Eye (tissue), 1 donor: ENCODE results near the gene SPSB3.

Experiments used
- DNase-seq: peaks from one replicate; pipeline ENCODE4 v3.0.0-alpha.2; 2015

Gene SPSB3

DNA sequence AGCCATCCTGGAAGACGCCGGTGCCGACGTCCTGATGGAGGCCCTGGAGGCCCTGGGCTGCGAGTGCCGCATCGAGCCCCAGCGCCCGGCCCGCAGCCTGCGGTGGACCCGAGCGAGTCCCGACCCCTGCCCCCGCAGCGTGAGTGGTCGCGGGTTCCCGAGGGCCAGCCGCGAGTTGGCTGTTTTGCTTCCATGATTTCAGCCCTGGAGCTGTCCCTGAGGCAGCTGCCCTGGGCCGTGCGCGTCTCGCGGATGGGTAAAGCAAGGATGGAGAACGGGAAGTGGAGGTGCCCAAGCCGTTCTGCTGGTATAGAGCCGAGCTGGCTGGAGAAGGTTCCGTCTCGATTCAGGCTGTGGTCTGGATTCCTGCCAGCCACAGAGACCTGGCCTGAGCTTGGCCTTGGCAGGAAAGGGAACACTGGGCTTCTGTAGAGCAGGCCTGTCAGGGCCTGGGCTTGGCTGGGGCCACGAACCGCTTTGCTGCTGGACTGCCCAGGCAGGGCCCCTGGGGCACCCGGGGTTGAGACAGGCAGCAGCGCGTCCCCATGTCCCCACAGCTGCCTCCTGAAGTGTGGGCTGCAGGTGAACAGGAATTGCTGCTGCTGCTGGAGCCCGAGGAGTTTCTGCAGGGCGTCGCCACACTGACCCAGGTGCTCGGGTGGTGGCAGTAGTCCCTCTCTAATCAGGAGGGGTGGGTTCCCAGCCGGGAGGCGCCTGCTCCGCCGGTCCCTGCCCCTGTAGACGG is 8.5 kb downstream of the SPSB3 start:
- DNase-seq = no peak

DNA sequence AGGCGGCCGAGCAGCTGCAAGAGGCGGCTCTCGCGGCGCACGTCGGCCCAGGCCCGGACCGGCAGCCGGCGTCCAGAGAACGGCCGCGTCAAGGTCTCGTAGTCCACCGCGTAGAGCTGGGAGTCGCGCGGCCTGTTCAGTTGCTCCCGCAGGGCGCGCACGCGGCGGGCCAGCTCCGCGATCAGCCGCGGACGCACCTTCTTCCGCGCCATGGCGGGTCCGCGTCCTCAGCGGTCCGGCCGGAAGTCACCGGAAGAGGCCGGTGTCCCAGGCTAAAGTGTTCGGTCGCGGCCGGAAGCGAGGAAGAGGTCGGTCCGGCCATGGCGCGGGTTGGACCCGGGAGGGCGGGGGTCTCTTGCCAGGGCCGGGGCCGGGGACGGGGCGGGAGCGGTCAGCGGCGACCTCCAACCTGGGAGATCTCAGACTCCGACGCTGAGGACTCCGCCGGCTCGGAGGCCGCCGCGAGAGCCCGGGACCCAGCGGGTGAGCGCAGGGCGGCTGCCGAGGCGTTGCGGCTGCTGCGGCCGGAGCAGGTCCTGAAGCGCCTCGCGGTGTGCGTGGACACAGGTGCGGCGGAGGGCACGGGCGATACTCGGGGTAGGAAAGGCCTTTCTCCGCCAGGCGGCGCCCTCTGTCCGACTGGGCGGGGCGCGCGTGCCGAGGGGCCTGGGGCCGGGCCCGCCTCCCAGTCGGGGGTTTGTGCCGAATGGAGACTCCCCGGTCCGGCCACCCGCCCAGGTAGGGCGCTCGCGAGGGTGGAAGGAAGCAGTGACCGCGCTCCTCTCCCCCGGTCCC is 9.3 kb downstream of the SPSB3 start, which contains the start of gene MRPS34:
Gene MRPS34, minus strand, starts transcription at position 227 of the 795 bp plus-strand sequence. Its CDS starts 15 bp downstream, at position 212.
- peak; percentile 95 for DNase-seq

DNA sequence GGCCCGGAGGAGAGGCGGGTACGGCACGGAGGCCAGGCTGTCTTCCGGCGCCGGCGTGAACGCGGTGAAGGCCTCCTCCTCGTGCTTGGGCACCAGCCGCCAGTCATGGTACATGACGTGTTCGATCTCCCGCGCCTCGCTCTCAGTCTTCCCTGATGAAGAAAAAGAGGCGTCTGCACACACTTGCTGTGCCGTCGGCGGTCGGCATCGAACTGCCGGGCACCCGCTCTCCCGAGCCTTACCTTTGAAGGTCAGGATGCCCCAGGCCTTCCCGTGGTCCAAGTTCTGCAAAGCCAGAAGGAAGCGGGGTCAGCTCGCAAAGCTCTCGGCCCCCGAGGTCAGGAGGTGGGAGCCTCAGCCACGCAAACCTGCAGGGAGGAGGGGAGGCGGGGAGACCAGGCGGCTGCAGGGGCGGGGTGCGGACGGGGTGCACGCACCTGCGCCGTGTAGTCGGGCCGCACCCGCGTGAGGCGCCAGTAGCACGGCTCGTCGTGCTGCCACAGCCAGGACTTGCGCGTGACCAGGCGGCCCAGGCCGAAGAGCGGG is 9.9 kb downstream of the SPSB3 start, which contains the start of gene EME2:
Gene EME2, plus strand, starts transcription at position 449 of the 546 bp plus-strand sequence. CDS start 418 bp downstream, outside the sequence.
- DNase-seq = peak; percentile 46

DNA sequence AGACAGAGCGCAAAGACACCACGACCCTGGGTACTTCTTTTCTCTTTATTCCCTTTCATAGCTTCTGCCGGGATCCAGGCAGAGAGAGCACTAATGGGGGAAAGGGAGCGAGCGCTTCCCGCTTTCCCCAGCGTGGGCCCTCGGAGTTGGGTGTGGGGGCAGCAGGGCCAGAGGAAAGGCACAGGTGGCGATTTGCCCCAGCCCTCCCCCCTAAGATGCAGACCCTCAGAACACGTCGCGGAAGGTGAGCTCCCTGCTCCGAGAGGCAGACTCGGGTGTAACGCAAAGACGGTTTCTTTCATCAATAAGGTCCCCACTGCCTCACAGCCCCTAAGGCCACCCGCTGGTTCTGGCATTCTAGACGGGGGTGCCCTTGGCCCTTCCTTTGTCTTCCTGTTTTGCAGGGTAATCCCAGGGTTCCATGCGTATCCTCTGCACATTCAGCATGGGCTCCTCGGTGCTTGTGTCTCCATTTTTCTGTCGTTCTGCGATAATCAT is 10.5 kb downstream of the SPSB3 start:
- DNase-seq = peak; percentile 43

DNA sequence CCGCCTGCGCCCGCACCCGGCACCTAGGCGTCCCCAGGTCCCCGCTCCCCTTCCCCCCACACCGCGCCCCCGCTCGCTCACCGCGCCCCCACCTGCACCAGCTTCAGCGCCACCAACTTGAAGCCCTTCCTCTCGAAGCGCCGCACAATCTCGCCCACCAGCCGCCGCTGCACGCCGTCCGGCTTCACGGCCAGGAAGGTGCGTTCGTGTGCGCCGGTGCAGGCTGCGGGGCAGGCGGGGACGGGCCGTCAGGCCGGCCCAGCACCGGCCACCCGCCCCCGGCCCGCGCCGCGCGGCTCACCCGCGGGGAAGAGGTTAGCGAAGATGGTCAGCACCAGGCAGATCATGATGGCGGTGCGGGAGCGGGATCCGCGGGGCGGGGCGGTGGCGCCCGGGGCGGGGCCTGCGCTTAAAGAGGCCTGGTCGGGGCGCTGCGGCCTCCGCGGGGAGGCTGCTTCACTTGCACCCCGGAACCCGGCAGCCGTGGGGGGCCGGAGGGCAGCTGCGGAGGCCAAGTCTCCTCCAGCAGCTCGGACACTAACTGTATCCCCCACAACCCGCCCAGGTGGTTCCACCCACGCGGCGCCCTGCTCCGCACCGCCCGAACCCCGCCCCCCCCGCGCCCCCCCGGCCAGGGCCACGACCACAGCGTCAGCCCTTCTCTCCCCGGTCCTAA is 11.0 kb downstream of the SPSB3 start, which contains the start of gene NME3:
Gene NME3, minus strand, starts transcription at position 356 of the 676 bp plus-strand sequence. Its CDS starts 9 bp downstream, at position 347.
- peak; percentile 82 for DNase-seq

DNA sequence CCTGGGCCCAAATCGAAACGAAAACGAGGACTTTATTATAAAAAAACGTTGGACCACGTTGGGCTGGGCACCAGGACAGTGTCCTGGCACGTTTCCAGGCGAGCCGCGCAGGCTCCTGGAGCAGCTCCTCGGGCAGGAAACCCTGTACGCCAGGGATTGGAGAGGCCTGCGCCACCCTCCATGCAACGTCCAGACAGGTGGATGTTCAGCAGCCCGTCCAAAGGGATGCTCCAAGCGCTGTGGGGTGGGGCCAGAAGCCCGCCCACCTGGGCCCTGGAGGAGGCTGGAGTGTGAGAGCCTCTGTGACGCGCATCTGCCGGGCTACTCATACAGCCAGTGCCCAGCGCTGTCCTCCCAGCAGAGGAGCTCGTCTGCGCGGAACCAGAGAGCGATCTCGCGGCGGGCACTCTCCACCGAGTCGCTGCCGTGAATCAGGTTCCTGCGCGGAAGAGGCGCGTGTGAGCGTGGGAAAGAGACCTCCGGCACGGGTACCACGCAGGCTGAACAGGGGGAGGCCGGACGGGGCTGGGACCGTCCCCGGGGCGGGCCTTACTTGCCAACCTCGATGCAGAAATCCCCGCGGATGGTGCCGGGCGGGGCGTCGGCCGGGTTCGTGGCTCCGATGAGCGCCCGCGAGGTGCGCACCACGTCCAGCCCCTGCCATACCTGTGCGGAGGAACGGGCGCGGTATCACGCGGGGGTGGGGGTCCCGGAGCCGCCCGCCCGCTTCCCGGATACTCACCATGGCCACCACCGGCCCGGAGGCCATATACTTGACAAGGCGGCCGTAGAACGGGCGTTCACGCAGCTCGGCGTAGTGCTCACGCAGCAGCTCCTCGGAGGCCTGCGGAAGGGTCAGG is 11.8 kb downstream of the SPSB3 start:
- peak; percentile 56 for DNase-seq

DNA sequence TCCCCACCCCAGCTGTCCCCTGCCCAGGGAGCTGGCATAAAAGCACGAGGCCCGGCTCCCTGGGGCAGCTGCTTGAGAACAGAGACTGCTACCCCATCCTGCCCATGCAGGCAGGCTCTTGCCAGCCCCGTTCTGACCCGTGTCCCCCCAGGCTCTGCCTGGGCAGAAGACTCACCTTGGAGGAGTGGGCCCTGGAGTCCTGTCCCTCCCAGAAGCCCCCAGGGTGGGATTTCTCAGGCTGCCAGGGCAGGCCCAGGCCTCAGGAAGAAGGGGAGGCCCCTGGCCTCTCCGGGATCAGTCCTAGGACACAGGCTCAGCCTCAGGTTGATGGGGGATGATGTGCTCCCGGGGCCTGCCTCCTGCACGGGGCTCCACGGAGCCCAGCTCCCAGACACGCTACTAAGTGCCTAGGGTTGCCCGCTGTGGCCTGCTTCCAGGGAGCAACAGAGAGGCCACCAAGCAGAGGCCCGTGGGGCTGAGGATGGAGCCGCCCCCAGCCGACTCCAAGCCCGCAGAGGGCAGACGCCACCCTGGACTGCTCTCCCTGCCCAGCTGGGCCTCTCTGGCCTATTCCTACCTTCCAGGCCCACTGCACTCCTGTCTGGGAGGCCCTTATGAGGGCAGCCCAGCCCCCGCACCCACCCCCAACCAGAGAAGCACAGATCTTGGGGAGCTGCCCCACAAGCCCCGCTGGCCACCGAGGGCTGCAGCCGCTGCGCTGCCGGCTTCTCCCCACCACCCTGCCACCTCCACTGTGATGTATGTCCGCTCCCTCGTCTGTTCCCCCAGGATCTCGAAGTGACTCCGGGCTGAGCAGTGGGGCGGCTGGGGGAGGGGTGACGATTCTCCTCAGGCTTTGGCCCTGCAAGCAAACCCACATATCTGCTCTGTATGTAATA is 12.7 kb downstream of the SPSB3 start:
- DNase-seq = no peak

DNA sequence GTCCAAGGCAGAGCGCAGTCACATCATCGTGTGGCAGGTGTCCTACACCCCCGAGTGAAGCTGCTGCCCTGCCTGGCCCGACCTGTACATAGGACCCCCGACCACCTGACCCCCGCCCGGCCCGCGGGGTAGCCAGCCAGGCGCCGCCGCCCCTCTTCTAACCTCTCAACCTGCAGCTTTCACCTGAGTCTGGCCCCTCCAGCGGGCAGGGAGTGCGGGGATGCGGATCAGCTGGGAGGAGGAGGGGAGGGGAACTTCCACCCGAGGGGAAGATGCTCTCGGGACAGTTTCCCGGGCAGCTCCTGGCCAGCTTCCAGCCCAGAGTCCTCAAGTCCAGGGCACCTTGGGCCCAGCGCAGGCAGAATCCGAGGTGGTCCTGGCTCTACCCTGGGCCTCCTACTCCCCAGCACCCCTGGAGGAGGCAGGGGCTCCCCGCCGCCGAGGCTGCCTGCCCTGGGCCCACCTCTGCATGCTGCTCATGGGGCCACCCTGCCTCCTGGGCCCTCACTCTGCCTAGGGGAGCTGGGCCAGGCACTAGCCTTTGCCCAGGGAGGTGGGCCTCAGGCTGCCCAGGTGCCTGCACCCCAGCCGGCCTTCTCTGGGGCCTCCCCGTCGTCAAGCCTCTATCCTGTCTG is 13.5 kb downstream of the SPSB3 start:
- no peak for DNase-seq

DNA sequence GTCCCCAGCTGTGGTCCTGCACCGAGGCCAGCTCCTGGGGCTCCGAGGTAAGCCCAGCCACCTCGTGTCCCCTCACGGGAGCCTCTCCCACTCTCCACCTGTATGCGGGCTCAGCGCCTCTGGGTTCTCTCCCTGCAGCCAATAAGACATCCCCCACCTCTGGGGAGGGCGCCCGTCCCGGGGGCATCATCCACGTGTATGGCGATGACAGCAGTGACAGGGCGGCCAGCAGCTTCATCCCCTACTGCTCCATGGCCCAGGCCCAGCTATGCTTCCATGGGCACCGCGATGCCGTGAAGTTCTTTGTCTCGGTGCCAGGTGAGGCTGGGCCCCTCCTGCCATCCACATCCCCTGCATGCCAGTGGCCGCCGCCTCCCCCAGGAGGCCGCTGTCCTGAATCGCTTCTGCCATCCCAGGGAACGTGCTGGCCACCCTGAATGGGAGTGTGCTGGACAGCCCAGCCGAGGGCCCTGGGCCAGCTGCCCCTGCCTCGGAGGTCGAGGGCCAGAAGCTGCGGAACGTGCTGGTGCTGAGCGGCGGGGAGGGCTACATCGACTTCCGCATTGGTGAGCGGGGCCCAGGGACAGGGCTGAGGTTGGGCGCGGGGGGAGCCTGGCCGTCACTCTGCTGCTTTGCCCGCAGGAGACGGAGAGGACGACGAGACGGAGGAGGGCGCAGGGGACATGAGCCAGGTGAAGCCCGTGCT is 14.2 kb downstream of the SPSB3 start:
- DNase-seq = no peak

DNA sequence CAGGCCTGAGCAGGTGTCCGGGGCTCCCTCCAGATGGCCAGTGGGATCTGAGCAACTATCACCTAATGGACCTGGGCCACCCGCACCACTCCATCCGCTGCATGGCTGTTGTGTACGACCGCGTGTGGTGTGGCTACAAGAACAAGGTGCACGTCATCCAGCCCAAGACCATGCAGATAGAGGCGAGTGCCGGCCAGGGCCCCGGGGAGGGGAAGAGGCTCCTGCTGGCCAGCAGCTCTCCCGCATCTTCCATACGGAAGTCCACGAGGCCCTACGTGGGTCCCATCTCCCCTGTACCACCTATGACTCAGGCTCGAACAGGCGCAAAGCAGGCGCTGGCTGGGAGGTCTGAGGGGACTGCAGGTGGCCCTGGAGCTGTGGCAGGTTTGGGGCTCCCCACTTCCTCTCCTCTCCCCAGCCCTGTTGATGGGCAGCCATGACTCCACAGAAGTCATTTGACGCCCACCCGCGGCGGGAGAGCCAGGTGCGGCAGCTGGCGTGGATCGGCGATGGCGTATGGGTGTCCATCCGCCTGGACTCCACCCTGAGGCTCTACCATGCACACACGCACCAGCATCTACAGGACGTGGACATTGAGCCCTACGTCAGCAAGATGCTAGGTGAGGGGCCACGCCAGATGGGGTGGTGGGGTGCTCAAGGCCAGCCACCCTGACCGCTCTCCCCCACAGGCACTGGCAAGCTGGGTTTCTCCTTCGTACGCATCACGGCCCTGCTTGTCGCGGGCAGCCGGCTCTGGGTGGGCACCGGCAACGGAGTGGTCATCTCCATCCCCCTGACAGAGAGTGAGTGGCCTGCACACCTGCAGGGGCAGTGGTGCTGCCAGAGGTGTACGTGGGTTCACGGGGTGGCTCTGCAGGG is 15.0 kb downstream of the SPSB3 start:
- no peak for DNase-seq

DNA sequence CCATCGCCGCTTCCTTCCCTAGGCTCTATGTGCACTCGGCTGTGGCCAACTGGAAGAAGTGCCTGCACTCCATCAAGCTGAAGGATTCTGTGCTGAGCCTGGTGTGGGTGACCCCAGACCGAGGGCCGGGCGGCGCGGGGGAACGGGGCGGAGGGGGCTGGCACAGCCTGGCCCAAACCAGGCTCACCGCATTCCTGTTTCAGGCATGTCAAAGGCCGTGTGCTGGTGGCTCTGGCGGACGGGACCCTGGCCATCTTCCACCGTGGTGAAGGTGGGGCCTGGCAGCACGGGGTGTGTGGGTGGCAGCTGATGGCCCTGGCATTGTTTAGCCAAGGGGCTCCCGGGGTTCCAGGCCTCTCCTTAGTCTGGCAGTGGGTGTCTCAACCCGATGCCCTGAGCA is 15.7 kb downstream of the SPSB3 start:
- DNase-seq = no peak

DNA sequence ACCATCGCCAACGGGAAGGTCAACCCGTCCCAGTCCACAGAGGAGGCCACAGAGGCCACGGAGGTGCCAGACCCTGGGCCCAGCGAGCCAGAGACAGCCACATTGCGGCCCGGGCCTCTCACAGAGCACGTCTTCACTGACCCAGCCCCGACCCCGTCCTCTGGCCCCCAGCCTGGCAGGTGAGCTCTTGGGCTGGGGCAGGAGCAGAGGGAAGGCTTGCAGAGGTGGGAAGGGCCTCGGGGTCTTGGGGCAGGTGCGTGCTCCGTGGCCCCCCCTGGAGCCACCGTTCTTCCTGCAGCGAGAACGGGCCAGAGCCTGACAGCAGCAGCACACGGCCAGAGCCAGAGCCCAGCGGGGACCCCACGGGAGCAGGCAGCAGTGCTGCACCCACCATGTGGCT is 16.1 kb downstream of the SPSB3 start:
- DNase-seq = no peak

DNA sequence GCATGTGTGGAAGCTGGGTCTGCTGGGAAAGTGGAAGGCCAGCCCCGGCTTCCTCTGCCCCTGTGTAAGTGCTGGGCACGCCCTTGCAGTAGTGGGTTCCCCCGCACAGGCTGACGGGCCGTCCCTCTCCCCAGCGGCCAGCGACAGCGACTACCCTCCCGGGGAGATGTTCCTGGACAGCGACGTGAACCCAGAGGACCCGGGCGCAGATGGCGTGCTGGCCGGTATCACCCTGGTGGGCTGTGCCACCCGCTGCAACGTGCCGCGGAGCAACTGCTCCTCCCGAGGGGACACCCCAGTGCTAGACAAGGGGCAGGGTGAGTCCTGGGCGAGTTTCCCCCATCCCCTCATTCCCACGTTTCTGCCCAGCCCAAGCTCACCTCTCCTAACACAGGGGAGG is 16.5 kb downstream of the SPSB3 start:
- DNase-seq = no peak

DNA sequence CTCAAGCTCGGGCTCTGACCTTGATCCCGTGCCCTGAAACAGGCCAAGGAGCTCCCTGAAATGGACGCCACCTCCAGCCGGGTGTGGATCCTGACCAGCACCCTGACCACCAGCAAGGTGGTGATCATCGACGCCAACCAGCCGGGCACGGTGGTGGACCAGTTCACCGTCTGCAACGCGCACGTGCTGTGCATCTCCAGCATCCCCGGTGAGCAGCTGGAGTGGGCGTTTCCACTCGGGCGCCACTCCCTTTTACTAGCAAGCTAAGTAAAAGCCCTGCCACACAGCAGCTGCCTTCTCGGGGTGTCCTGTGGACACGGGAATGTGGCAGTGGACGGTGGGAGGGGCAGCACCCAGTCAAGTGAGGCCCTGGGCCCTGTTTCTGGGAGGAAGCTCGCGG is 17.4 kb downstream of the SPSB3 start:
- no peak for DNase-seq

DNA sequence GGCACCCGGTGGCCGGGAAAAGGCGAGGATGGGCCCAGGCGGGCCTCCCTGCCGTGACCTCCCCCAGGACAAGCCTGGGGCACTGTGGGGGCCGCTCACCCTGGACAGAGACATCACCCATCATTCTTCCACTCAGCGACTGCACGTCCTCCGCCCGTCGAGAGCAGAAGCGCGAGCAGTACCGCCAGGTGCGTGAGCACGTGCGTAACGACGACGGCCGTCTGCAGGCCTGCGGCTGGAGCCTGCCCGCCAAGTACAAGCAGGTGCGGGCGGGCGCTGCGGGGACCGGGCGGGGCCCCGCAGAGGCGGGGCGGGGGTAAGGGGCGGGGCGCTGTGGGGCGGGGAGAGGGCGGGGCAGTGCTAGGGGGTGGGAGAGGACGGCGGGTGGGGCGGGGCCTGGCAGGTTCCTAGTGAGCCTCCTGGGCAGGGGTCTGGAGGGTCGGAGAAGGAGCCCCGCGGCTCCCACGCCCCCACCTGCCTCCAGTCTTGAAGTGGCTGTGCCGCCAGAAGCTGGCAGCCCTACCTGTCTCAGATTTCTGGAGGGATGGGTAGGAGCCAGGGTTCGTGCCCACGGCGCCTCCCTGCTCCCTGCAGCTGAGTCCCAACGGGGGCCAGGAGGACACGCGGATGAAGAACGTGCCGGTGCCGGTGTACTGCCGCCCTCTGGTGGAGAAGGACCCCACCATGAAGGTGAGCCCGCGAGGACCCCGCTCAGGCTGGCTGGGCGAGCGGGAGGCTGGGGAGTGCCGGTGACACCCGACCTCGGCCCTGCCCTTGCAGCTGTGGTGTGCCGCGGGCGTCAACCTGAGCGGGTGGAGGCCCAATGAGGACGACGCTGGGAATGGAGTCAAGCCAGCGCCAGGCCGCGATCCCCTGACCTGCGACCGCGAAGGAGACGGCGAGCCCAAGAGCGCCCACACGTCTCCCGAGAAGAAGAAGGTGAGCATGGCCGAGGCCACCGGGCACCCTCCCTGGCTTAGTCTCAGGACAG is 18.6 kb downstream of the SPSB3 start:
- peak; percentile 78 for DNase-seq

DNA sequence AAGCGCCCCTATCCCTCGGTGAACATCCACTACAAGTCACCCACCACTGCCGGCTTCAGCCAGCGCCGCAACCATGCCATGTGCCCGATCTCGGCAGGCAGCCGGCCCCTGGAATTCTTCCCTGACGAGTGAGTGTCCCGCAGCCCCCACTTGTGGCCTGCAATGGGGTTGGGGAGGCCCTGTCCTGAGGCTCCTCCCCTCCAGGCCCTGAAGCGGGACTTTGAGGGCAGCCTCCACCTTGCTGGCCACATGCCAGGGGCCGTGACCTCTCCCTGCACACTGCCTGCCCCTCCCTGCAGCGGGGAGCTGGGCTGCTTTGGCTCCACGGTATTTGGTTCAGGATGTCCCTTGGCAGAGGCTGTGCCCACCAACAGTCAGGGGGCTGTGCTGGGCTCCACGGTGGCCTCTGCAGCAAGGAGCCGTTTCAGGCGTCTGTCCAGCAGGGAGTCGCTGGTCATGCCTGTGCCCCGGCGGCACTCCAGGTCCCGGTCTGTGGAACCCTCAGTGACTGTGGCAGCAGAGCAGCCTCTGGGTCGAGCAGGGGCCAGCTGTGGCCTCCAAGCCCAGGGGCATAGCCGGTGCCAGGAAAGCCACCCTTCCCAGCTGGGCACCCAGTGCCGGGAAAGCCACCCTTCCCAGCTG is 19.4 kb downstream of the SPSB3 start:
- no peak for DNase-seq
